Breast epithelium (tissue), 4 donors: ENCODE measurements around the gene RDH8. TPM values are rescaled to one million over a fixed set of nuclear protein-coding genes. Genes with fewer than 3 reads are reported as not detected.
A peak's percentile ranks its signal among the peaks of the same experiment; 100 is the strongest.

Source experiments
- DNase-seq, 2 donors: peaks; one replicate each; pipeline ENCODE4 v3.0.0-alpha.2; 2019; ENCODE audit warnings: low spot score in 2 of 2
- H3K27ac ChIP-seq, 2 donors: fragments of 200-600 bp; sonication (generic) in 1 of 2; one replicate each; pipeline ENCODE4 v1.5.1; 2016 to 2019; ENCODE audit warnings: mild to moderate bottlenecking in 1 of 2
- H3K27me3 ChIP-seq, 2 donors: fragments of 200-600 bp; sonication (generic) in 1 of 2; one replicate each; pipeline versions ENCODE4 v1.5.1 to v1.6.0; 2017 to 2019; ENCODE audit warnings: control low read depth in 1 of 2, mild to moderate bottlenecking in 1 of 2
- H3K36me3 ChIP-seq: fragments of 200-600 bp; one replicate; pipeline ENCODE4 v1.5.1; 2019
- H3K4me1 ChIP-seq, 2 donors: fragments of 200-600 bp; sonication (generic); one replicate each; pipeline ENCODE4 v1.5.1; 2016 to 2019; ENCODE audit warnings: control low read depth in 1 of 2
- H3K4me3 ChIP-seq, 3 donors: fragments of 200-600 bp; sonication (generic); 1 replicate in 2 of 3; 2 replicates in 1 of 3; pipeline ENCODE4 v1.5.1; 2016 to 2019; ENCODE audit warnings: mild to moderate bottlenecking in 3 of 3, moderate library complexity in 2 of 3
- H3K9me3 ChIP-seq, 2 donors: fragments of 200-600 bp; sonication (generic) in 1 of 2; one replicate each; pipeline ENCODE4 v1.5.1; 2016 to 2019; ENCODE audit warnings: control low read depth in 1 of 2
- CTCF ChIP-seq, 3 donors: fragments of 450-650 bp; IDR thresholded peaks; one replicate each; pipeline ENCODE4 v1.5.1; 2016 to 2017; ENCODE audit warnings: antibody characterized with exemption in 3 of 3, mild to moderate bottlenecking in 3 of 3, moderate library complexity in 3 of 3
- POLR2A ChIP-seq: fragments of 450-650 bp; IDR thresholded peaks from one replicate; pipeline ENCODE4 v1.6.1; 2016; ENCODE audit warnings: antibody characterized with exemption, mild to moderate bottlenecking, moderate library complexity
- POLR2AphosphoS5 ChIP-seq, 3 donors: sonication (generic); formaldehyde crosslinking; IDR thresholded peaks; one replicate each; pipeline ENCODE4 v1.6.1; 2017; ENCODE audit warnings: antibody characterized with exemption in 3 of 3
- intact Hi-C: fragments of 100-400 bp; cut with DNase I; formaldehyde crosslinking; loops from one replicate; pipeline ENCODE4 v1.15.1; 2023; ENCODE audit warnings: low total_unique reads
- total RNA-seq, 3 donors: library from RNA; depleted of rRNA; stranded (reverse); fragments of >200 nt; gene quantifications; one replicate each; pipeline ENCODE4 v1.1.0, GENCODE V29; 2016

Gene RDH8
- total RNA-seq, 3 donors from 2014 or later = not detected

- H3K27me3 ChIP-seq = no peaks in the 10 kb centered on the region
- H3K9me3 ChIP-seq = no peaks in the 10 kb centered on the region
- no peaks in the 10 kb centered on the region for H3K4me1 ChIP-seq
- no peak for DNase-seq
- no peak overlapping the region for H3K27ac ChIP-seq
- TF ChIP-seq POLR2A = no peak
- TF ChIP-seq CTCF (IDR thresholded peaks at IDR 0.05) = no peak
- TF ChIP-seq POLR2AphosphoS5 (IDR thresholded peaks at IDR 0.05) = no peak
- intact Hi-C loops = no loop called here
- no peak overlapping the region for H3K4me3 ChIP-seq
- no peaks in the 10 kb centered on the region for H3K36me3 ChIP-seq
Measured at GRCh38 chr19:9996541-9996940, 16.7 kb upstream of the RDH8 start.

GRCh38 chr19:10000171-10000826 lies 13.0 kb upstream of the RDH8 start:
- intact Hi-C loops = loop anchor here (5.0 kb wide), 1 partner anchor 83 kb away; no protein-coding TSS in a partner anchor
- Histone ChIP-seq H3K36me3 (no peaks in the 10 kb centered on the region), H3K4me1 (no peaks in the 10 kb centered on the region), H3K9me3 (no peaks in the 10 kb centered on the region), H3K27me3 (no peaks in the 10 kb centered on the region), H3K4me3 (no peak overlapping the region), H3K27ac (no peak overlapping the region)
- DNase-seq = peak in 1 of 2 donors; percentile 30
- TF ChIP-seq CTCF (IDR thresholded peaks at IDR 0.05) (peak in 2 of 3 donors; percentile 46 to 48), POLR2AphosphoS5 (IDR thresholded peaks at IDR 0.05) (no peak)

GRCh38 chr19:10001899-10002298 lies 11.4 kb upstream of the RDH8 start:
- Histone ChIP-seq H3K4me3 (no peak overlapping the region), H3K36me3 (no peaks in the 10 kb centered on the region), H3K9me3 (no peaks in the 10 kb centered on the region), H3K27me3 (no peaks in the 10 kb centered on the region), H3K27ac (peak overlapping the region in 1 of 2 donors; percentile 71), H3K4me1 (peaks cover 0 to 5% of the 10 kb centered on the region in 2 donors)
- DNase-seq = no peak
- TF ChIP-seq POLR2AphosphoS5 (IDR thresholded peaks at IDR 0.05) (no peak), CTCF (IDR thresholded peaks at IDR 0.05) (no peak), POLR2A (no peak)
- intact Hi-C loops = loop anchor here (5.0 kb wide), 1 partner anchor 85 kb away; no protein-coding TSS in a partner anchor

- Histone ChIP-seq H3K27ac (peak overlapping the region in 1 of 2 donors; percentile 71), H3K27me3 (peaks cover 0 to 8% of the 10 kb centered on the region in 2 donors), H3K9me3 (no peaks in the 10 kb centered on the region), H3K36me3 (no peaks in the 10 kb centered on the region), H3K4me1 (peaks cover 0 to 5% of the 10 kb centered on the region in 2 donors), H3K4me3 (no peak overlapping the region)
- no peak for TF ChIP-seq CTCF (IDR thresholded peaks at IDR 0.05)
- no peak for TF ChIP-seq POLR2A
- TF ChIP-seq POLR2AphosphoS5 (IDR thresholded peaks at IDR 0.05) = no peak
- intact Hi-C loops = loop anchor here (5.0 kb wide), 1 partner anchor 86 kb away; no protein-coding TSS in a partner anchor
- no peak for DNase-seq
Measured at GRCh38 chr19:10003271-10003670, 10.0 kb upstream of the RDH8 start.

GRCh38 chr19:10004617-10005016 lies 8.7 kb upstream of the RDH8 start:
- no peak overlapping the region for H3K4me3 ChIP-seq
- H3K9me3 ChIP-seq = no peaks in the 10 kb centered on the region
- peaks cover 0 to 5% of the 10 kb centered on the region in 2 donors for H3K4me1 ChIP-seq
- no peak for DNase-seq
- H3K36me3 ChIP-seq = no peaks in the 10 kb centered on the region
- intact Hi-C loops = loop anchor here (5.0 kb wide), 1 partner anchor 87 kb away; no protein-coding TSS in a partner anchor
- TF ChIP-seq POLR2A (no peak), CTCF (IDR thresholded peaks at IDR 0.05) (no peak), POLR2AphosphoS5 (IDR thresholded peaks at IDR 0.05) (no peak)
- H3K27ac ChIP-seq = peak overlapping the region in 1 of 2 donors; percentile 25
- peaks cover 0 to 22% of the 10 kb centered on the region in 2 donors for H3K27me3 ChIP-seq
